Measurements from ENCODE around the gene TBC1D21.

GRCh38 chr15:73907035-73907408 is 33.7 kb downstream of the TBC1D21 start:
- no peak for TF ChIP-seq ZNF777 (tag by site-specific recombination; IDR thresholded peaks at IDR 0.05; ENCODE audit: borderline replicate concordance)
- TF ChIP-seq ZBTB21 (tag by site-specific recombination; IDR thresholded peaks at IDR 0.05) = no peak
- no peak for TF ChIP-seq YY1 (tag by site-specific recombination; IDR thresholded peaks at IDR 0.05)
- TF ChIP-seq ZNF211 (tag by site-specific recombination; IDR thresholded peaks at IDR 0.05; ENCODE audit: low read depth) = no peak
- no peak for TF ChIP-seq ZSCAN30 (tag by site-specific recombination; IDR thresholded peaks at IDR 0.05)
- TF ChIP-seq SALL2 (tag by site-specific recombination; IDR thresholded peaks at IDR 0.05; ENCODE audit: borderline replicate concordance) = no peak
- no peak for TF ChIP-seq GLI4 (tag by site-specific recombination; IDR thresholded peaks at IDR 0.05)
- no peak for TF ChIP-seq ZNF571 (tag by site-specific recombination; IDR thresholded peaks at IDR 0.05)
- no peak for TF ChIP-seq CTCF (tag by site-specific recombination; IDR thresholded peaks at IDR 0.05)
- no peak for TF ChIP-seq ZXDB (tag by site-specific recombination; IDR thresholded peaks at IDR 0.05)
- TF ChIP-seq BCL11A (tag by site-specific recombination; IDR thresholded peaks at IDR 0.05; ENCODE audit: low read depth) = no peak
- TF ChIP-seq HOXA7 (CRISPR knock-in tag; IDR thresholded peaks at IDR 0.05; ENCODE audit: borderline replicate concordance) = no peak

Measured in HEK293 (cell line).